CD4-positive, alpha-beta T cell treated with Interleukin-21 for 1 hour (primary cell): ENCODE measurements around the gene CCDC170.

Source experiments
- DNase-seq: peaks from one replicate; pipeline ENCODE4 v3.0.0-alpha.2; 2020

The CCDC170 gene

DNA sequence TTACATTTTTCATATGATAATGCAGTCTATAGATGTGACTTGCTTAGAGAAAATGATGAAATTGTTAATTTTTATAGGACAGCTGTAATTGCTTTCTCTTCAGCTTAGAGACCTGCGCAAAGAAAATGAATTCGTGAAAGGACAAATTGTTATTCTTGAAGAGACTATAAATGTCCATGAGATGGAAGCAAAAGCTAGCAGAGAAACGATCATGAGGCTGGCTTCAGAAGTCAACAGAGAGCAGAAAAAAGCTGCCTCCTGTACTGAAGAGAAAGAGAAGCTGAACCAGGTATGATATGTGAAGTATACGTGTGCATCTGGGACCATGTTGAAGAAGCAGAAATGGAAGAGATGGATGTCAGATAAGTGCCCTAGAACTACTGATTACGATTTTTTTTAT is 54.4 kb downstream of the CCDC170 start:
- no peak for DNase-seq

DNA sequence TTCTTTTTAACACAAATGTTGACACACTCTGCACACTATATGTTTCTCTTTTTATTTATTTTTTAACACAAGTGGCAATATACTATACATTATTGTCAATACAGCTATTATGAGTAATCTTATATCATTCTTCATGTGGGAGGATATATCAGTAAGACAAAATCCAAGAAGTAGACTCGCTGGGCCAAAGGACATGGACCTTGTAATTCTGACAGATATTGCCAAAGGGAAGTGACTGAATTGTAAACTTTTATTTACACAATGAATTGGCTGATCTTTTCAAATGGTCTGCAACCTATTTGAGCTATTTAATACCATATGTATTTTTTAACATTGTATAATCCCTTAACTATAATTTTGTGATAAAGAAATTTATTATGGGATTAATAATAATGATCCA is 56.0 kb downstream of the CCDC170 start:
- no peak for DNase-seq

DNA sequence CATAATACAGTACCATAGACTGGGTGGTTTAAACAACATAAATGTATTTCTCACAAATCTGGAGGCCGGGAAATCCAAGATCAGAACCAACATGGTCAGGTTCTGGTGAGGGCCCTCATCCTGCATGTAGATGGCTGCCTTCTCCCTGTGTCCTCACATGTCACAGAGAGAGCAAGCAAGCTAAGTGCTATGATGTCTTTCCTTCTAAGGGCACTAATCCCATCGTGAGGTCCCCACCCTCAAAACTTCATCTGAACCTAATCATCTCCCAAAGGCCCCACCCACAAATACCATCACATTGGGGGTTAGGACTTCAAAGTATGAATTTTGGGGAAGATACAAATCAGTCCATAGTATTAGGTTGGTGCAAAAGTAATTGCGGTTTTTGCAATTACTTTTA is 56.8 kb downstream of the CCDC170 start:
- no peak for DNase-seq

DNA sequence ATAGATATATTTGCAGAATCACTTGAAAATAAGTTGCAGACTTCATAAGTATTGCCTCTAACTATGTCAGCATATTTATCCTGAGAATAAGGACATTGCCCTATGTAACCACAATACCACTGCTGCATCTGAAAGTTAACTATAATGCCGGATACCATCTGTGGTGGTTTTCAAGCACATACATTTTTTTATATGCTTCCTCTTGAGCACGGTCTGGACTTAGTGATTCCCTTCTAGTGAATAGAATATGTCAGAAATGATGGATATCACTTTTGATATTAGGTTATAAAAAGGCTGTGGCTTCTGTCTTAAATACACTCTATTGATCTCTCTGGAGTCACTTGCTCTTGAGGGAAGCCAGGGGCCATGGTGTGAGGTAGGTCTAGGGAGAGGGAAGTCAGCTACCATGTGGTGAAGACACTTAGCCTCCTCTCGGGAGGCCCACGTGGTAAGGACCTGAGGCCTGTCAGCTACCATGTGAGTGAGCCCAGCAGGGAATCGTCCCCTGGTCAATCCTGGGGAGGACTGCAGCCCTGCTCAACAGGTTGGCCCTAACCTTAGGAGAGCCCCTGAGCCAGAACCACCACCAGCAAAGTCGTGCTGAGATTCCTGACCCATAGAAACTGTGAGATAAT is 57.5 kb downstream of the CCDC170 start:
- no peak for DNase-seq

- no peak for DNase-seq
These were observed 59.8 kb downstream of the CCDC170 start for GRCh38 chr6:151553416-151554165.

- DNase-seq: no peak
These were observed 67.4 kb downstream of the CCDC170 start for GRCh38 chr6:151561238-151561637.

DNA sequence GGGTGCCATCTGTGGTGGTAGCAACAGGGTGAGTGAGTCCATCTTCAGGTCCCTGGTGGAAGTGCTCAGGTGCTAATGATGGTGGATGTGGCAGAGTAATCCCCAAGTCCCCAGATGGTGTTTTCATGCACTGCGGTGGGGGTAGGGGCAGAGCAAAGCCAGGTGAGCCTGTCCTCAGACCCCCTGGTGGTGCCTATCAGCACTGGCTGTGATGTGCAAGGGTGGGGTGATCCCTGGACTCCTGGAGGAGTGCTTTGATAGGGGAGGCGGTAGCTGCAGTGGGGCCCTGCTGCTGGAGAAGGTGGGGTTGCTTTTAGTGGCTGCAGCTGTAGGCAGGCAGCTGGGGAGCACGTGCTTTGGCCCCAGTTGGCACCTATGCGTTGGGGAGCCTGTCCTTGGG is 70.8 kb downstream of the CCDC170 start:
- no peak for DNase-seq

DNA sequence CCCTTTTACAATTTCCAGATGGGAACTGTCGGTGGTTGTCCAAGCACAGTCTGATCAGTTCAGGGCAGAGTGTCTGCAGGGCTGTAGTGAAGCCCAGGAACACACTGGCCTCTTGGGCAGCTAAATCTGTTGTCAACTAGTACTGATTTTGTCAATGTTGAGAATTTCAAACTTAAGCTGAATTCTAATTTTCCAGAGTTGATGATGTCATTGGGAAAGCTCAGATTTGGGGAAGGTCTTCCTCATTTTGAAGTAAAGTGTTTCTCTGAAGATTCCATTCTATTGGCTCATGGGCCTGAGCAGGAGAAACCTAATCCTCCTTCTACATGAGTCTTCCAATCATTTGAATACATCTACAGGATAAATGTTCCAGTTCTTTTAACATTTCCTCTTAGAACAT is 72.1 kb downstream of the CCDC170 start:
- no peak for DNase-seq

DNA sequence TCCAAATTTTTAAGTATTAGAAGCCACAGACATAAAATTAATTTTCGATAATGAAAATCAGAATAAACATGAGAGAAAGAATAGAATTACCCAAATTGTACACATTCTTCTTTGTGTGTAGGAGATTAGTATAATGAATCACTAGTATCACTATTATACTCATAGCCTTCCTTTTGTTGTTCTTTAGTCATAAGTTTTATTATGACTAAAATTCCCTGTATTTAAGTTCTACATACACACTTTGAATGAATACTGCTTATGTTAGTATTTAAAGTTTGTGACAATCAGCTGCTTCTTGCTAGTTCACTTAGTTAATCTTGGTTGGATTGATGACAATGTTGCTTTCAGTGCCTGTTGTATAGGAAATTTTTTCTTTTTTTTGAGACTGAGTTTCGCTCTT is 72.7 kb downstream of the CCDC170 start:
- no peak for DNase-seq

GRCh38 chr6:151576633-151577032 is 82.8 kb downstream of the CCDC170 start:
- no peak for DNase-seq

DNA sequence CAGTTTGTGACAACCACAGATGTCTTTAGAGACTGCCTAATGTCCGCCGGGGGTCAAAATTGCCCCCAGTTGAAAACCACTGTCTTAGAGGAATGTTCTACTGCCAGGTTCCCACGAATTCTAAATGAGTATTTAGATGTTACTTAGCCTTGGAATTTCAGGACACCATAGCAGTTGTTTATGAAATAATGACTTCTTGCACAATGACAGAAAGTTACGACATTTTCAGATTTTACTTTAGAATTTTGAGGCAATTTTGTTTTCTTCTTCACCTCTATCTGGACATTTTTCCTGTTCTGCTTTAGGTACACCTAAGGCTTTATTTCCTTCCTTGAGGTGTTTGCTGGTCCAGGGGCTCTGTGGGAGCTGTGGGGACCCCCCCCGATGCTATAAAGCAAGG is 83.4 kb downstream of the CCDC170 start:
- no peak for DNase-seq

DNA sequence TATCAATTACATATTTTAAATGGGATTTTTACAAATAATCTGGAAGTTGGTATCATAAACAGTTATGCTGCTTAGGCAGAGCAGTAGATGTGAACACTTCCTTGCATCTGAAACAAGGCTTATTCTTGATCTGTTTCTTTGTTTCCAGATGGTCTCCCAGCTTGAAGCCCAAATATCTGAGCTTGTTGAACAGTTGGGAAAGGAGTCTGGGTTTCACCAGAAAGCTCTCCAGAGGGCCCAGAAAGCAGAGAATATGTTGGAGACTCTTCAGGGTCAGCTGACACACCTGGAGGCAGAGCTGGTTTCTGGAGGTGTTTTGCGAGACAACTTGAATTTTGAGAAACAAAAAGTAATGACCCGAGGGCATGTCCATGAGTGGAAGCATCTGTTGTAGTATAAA is 91.9 kb downstream of the CCDC170 start:
- DNase-seq: no peak

DNA sequence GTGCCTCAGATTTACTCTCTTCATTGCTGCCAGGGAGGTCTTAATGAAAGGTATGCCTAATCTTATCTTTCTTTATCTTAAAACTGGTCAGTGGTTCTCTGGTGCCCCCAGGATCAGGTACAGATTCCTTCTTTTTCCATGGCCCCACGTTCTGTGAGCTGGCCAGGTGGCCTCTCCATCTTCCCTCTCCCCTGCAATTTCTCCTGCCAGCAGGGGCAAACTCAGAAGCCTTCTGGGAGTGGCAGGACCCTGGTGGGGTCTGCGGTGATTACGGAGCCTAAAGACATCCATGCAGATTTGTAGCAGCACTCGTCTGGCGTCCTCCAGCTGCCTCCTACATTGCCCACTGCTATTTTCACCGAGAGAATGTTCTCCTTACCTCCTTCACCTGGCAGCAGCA is 95.8 kb downstream of the CCDC170 start:
- DNase-seq: no peak

DNA sequence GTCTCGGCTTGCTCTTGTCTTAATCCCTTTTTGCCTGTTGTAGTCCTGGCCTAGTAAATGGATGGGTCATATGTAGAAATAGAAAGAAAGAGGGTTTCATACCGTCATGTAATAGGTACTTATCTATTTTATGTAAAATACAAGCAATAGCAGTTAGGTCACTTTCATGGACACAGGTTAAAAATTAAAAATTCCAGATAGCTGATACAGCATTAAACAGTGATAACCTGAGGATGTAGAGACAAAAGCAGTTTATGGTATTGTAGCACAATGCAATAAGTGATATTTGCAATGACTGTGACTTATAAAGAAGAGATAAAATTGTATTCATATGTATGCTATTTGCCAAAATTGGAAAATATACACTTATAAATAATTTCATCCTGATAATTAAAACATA is 96.9 kb downstream of the CCDC170 start:
- DNase-seq: no peak

- no peak for DNase-seq
These were observed 98.8 kb downstream of the CCDC170 start for GRCh38 chr6:151592449-151593159.

DNA sequence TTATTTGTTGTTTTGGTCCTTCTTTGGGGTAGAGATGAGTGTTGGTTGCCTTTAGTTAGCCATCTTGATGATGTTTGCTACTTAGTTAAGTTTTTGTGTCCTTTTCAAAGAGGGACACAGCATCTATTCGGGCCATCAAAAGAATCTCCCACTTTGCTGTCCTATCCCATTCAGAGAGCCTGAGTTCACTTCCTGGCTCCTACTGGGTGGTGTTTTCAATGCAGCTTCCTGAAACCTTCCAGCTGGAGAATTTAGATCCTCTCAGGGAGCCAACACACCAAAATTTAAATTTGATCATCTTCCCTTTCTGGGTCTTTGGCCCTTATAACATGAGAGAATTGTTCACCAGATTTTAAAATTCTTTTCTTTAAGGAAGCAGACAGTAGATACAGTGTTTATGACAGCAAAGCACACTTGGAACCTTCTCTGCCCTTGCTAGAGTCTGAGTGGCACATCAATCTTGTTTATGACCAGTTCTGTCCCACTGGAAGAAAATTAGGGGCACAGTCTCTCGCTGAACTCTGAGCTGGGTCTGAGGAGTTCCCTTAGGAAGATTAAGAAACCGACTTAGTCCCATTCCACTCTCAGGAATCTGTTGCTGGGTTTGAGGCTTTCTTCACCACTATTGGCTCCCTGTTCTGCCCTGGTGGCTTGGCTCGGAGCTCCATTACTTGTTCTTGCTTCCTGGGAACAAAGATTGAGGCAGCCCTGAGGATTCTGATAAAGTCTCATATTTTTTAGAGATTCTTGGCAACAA is 115.5 kb downstream of the CCDC170 start:
- no peak for DNase-seq

- no peak for DNase-seq
These were observed 116.5 kb downstream of the CCDC170 start for GRCh38 chr6:151610326-151610725.

DNA sequence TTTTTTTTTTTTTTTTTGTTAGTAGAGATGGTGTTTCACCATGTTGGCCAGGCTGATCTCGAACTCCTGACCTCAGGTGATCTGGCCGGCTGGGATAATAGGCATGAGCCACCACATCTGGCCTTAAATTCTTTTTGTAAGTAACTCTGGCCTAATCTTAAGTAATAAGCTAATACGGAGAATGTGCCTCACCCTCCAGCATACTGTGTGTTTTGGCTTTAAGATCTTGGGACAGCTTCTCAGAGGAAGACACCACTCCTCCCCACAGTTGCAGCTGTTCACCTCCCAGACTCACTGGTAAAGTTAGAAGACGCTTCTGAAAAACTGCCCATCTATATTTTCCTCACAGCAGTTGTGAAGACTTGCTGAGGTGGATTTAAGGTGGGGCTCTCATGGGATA is 120.8 kb downstream of the CCDC170 start:
- no peak for DNase-seq

GRCh38 chr6:151616091-151616513 is 122.3 kb downstream of the CCDC170 start:
- no peak for DNase-seq

- no peak for DNase-seq
These were observed 122.8 kb downstream of the CCDC170 start for GRCh38 chr6:151616600-151616999.

DNA sequence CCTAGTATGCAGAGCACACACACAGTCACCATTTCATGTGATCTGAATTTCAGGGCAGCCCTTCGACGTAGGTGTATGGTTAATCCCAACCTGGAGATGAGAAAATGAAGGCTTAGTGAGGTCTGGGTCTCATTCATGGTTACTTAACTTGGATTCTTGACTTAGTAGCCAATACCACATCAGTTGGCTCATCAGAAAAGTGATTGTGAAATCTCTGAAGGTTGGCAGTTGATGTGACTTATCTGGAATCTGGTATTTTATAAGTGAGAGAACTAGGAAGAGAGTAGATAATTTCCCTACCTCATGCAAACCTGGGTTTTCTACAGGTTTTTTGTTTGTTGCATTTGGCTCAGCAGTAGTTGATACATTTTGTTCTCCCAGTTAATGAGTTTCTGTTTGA is 123.7 kb downstream of the CCDC170 start:
- DNase-seq: no peak

DNA sequence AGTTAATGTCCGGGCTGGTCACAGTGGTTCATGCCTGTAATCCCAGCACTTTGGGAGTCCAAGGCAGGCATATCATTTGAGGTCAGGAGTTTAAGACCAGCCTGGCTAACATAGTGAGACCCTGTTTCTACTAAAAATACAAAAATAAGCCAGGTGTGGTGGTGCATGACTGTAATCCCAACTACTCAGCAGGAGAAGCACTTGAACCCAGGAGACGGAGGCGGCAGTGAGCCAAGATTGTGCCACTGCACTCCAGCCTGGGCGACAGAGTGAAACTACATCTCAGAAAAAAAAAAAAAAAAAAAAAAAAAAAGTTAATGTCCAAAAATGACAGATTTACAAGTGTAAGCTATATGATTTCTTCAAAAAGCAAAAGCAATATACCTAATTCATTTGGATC is 124.9 kb downstream of the CCDC170 start:
- DNase-seq: no peak

DNA sequence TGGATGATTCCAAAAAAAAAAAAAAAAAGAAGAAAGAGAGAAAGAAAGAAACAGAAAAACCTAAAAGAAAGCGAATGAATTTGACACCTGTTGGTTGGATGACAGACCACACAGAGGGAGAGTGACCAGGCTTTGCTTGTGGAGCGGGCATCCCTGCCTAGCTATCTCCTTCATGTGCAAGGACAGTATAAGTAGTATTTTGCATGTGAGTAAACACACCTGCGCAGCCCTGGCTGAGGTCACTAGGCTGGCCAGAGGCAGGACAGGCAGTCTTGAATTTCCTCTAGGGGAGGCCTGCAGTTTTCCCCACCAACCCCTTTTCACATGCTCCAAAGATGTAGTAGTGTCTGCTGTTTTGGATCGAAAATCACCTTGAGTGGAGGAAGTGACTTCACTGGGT is 126.4 kb downstream of the CCDC170 start:
- no peak for DNase-seq

GRCh38 chr6:151624071-151624470 is 130.3 kb downstream of the CCDC170 start:
- no peak for DNase-seq
